ENCODE data around the gene FGD6.
A peak's percentile ranks its signal among the peaks of the same experiment; 100 is the strongest.
"Not testable (repeated sequence)": the region's sequence is repeated elsewhere in the genome, so short reads cannot be mapped to it uniquely, and the experiment has no call there.

FGD6 gene

GRCh38 chr12:95204141-95204866 is 13.0 kb downstream of the FGD6 start:
- no peak for DNase-seq

- no peak for DNase-seq
Observed at GRCh38 chr12:95203487-95204030, 13.7 kb downstream of the FGD6 start.

GRCh38 chr12:95202691-95203486 is 14.4 kb downstream of the FGD6 start:
- no peak for DNase-seq

- DNase-seq: no peak
Observed at GRCh38 chr12:95201056-95201670, 16.1 kb downstream of the FGD6 start.

GRCh38 chr12:95200128-95200894 is 17.0 kb downstream of the FGD6 start:
- DNase-seq: no peak

GRCh38 chr12:95198914-95199313 is 18.4 kb downstream of the FGD6 start:
- no peak for DNase-seq

- DNase-seq: no peak
Observed at GRCh38 chr12:95197636-95198035, 19.6 kb downstream of the FGD6 start.

- not testable (repeated sequence) for DNase-seq
Observed at GRCh38 chr12:95196875-95197569, 20.2 kb downstream of the FGD6 start.

GRCh38 chr12:95195122-95195521 is 22.1 kb downstream of the FGD6 start:
- no peak for DNase-seq

- no peak for DNase-seq
Observed at GRCh38 chr12:95193139-95193538, 24.1 kb downstream of the FGD6 start.

GRCh38 chr12:95192271-95192670 is 25.0 kb downstream of the FGD6 start:
- no peak for DNase-seq

GRCh38 chr12:95191060-95191696 is 26.1 kb downstream of the FGD6 start:
- DNase-seq: no peak

- no peak for DNase-seq
Observed at GRCh38 chr12:95187865-95188415, 29.3 kb downstream of the FGD6 start.

- no peak for DNase-seq
Observed at GRCh38 chr12:95185854-95186253, 31.4 kb downstream of the FGD6 start.

GRCh38 chr12:95185072-95185471 is 32.2 kb downstream of the FGD6 start:
- DNase-seq: no peak

- DNase-seq: no peak
Observed at GRCh38 chr12:95184121-95184520, 33.1 kb downstream of the FGD6 start.

GRCh38 chr12:95182868-95183415 is 34.3 kb downstream of the FGD6 start:
- DNase-seq: peak; percentile 70

GRCh38 chr12:95181103-95181502 is 36.2 kb downstream of the FGD6 start:
- no peak for DNase-seq

GRCh38 chr12:95179011-95179410 is 38.3 kb downstream of the FGD6 start:
- DNase-seq: no peak

- DNase-seq: no peak
Observed at GRCh38 chr12:95178136-95178535, 39.1 kb downstream of the FGD6 start.

GRCh38 chr12:95177201-95177768 is 40.0 kb downstream of the FGD6 start:
- DNase-seq: no peak
